SK-N-SH (cell line): ENCODE data around the gene CHST7.

ENCODE experiments used
- POLR2AphosphoS5 ChIP-seq: IDR thresholded peaks from 2 replicates; pipeline ENCODE4 v1.6.1; 2012; ENCODE audit warnings: low read depth, low read length
- TEAD4 ChIP-seq: IDR thresholded peaks from 2 replicates; pipeline ENCODE4 v1.4.0; 2012; ENCODE audit warnings: mild to moderate bottlenecking, borderline replicate concordance; ENCODE audit not compliant: insufficient read depth
- TF ChIP-seq, protein P1 (sequence below): fragments of 200-600 bp; sonication (generic); IDR thresholded peaks from 2 replicates; pipeline ENCODE4 v1.6.1; 2017; ENCODE audit warnings: antibody characterized with exemption, mild to moderate bottlenecking, moderate library complexity

- TF ChIP-seq POLR2AphosphoS5 (no peak), TEAD4 (no peak)
- TF ChIP-seq, protein P1, sequence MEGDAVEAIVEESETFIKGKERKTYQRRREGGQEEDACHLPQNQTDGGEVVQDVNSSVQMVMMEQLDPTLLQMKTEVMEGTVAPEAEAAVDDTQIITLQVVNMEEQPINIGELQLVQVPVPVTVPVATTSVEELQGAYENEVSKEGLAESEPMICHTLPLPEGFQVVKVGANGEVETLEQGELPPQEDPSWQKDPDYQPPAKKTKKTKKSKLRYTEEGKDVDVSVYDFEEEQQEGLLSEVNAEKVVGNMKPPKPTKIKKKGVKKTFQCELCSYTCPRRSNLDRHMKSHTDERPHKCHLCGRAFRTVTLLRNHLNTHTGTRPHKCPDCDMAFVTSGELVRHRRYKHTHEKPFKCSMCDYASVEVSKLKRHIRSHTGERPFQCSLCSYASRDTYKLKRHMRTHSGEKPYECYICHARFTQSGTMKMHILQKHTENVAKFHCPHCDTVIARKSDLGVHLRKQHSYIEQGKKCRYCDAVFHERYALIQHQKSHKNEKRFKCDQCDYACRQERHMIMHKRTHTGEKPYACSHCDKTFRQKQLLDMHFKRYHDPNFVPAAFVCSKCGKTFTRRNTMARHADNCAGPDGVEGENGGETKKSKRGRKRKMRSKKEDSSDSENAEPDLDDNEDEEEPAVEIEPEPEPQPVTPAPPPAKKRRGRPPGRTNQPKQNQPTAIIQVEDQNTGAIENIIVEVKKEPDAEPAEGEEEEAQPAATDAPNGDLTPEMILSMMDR = no peak
Measured at GRCh38 chrX:46575586-46575985, 2.0 kb downstream of the CHST7 start.
